HG02938 (cell line): ENCODE data around the gene NTHL1.
"Not testable (repeated sequence)": the region's sequence is repeated elsewhere in the genome, so short reads cannot be mapped to it uniquely, and the experiment has no call there.

ENCODE experiments used
- ATAC-seq: cut with Tn5 transposase; IDR thresholded peaks from one replicate; pipeline ENCODE4 v1.9.1; 2021; ENCODE audit warnings: mild to moderate bottlenecking, moderate library complexity; ENCODE audit not compliant: unreplicated experiment

Gene NTHL1

GRCh38 chr16:2042986-2043666, 4.5 kb downstream of the NTHL1 start:
- no peak for ATAC-seq

- no peak for ATAC-seq
Measured at GRCh38 chr16:2042171-2042985, 5.3 kb downstream of the NTHL1 start.

- no peak for ATAC-seq
Measured at GRCh38 chr16:2040787-2041522, 6.7 kb downstream of the NTHL1 start.

DNA sequence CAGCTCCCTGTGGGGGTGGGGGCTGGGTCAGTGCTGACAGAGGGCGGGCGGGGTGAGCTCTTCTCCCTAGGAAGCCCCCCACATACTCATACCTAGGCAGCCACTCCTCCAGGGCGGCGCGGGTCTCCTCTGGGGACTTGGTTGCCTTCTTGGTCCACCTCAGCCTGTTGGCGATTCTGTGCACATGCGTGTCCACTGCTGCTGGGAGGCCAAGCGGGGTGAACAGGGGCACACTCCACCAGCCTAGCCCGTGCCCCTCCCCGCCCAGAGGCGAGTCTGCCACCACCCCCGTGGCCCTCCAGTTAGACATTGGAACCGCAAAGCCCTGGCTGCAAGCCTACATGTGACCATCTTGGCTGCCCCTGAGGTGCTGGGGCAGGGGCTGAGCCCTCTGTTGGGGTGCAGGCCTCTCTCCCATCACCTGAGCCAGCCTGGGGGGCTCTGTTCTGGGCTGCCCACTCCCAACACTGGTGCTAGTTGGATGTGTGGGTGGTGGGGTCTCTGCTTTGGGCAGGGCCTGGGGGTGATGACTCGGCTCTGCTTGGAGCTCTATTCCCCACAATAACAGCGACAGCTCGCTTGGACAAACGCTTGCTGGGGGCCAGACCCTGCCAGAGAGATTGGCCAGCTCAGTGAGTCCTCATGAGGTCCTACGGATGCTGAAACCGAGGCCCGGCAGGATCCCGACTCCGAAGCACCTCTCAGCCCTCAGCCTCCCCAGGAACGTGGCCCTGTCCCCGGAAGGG, 7.4 kb downstream of the NTHL1 start:
- no peak for ATAC-seq

- no peak for ATAC-seq
Measured at GRCh38 chr16:2039274-2040031, 8.2 kb downstream of the NTHL1 start.

GRCh38 chr16:2038382-2039231, 9.0 kb downstream of the NTHL1 start:
- ATAC-seq, result no peak

DNA sequence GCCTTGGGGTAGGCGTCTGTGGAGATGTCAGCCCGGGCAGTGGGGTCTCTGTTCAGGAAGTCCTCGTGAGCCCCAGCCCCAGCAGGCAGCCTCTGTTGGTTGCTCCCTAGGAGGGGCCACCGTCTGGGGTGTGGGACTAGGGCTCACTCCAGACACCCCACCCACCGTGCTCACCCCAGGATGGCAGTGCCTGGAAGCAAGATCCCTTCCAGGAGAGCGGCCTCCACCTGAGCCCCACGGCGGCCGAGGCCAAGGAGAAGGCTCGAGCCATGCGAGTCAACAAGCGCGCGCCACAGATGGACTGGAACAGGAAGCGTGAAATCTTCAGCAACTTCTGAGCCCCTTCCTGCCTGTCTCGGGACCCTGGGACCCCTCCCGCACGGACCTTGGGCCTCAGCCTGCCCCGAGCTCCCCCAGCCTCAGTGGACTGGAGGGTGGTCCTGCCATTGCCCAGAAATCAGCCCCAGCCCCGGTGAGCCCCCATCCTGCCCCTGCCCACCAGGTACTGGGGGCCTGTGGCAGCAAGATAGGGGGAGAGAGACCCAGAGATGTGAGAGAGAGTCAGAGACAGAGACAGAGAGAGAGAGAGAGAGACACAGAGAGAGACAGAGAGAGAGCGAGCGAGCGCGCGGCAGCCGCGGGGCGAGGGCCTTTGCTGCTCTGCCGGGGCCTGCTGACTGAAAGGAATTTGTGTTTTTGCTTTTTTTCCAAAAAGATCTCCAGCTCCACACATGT, 9.8 kb downstream of the NTHL1 start:
- no peak for ATAC-seq

- ATAC-seq, result no peak
Measured at GRCh38 chr16:2037115-2037514, 10.5 kb downstream of the NTHL1 start.

DNA sequence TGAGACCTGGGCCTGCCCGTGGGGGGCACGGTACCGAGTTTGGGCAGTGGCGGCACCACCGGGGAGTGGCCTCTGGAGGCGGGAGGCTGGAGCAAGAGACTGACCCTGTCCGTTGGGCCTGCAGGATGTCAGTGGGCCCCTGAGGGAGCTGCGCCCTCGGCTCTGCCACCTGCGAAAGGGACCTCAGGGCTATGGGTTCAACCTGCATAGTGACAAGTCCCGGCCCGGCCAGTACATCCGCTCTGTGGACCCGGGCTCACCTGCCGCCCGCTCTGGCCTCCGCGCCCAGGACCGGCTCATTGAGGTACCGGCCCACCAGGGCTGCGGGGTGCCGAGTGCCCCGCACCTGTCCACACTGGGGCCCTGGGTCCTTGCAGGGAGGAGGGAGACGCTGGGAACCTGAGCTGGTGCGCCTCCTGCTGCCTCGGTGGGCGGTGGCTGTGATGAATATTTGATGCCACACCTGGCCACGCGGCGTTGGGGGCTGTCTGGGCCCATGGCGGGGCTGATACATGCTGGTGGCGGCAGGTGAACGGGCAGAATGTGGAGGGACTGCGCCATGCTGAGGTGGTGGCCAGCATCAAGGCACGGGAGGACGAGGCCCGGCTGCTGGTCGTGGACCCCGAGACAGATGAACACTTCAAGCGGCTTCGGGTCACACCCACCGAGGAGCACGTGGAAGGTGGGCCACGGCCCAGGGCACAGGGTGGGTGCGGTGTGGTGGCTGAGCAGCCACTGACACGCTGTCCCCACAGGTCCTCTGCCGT, 11.3 kb downstream of the NTHL1 start:
- no peak for ATAC-seq

DNA sequence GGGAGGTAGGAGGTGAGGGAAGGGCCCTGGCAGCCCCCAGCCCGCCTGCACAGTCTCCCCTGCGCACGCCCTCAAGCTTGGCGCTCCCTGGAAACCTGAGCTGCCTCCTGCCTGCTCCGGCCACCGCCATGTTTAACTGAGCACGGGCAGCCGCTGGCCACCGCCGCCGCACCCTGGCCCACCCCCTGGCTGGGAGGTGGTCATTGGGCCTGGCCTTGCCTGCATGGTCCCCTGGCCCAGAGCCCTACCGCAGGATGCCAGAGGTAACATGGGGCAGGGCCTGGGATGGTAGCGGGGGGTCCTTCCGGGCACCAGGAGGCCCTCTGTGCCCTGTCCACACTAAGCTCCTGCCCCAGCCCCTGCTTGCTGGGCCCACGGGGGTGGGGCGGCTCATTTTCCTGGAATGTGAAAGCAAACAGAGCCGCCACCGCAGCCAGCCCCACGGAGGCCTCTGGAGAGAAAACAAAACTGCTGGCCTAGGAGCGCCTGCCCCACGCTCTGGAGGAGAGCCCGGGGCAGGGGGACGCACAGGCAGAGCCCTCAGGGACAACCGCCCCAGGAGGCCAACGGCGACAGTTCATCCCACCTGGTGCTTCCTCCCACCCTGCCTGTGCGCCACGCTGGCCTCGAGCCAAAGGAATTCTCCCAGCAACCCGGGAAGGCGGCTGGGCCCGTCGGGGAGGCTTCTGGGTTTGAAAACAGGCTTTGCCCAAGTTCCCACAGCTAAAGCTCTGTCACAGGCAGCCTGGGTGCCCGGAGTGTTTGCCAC, 12.0 kb downstream of the NTHL1 start:
- ATAC-seq, result no peak

- ATAC-seq, result no peak
Measured at GRCh38 chr16:2034696-2035430, 12.8 kb downstream of the NTHL1 start.

DNA sequence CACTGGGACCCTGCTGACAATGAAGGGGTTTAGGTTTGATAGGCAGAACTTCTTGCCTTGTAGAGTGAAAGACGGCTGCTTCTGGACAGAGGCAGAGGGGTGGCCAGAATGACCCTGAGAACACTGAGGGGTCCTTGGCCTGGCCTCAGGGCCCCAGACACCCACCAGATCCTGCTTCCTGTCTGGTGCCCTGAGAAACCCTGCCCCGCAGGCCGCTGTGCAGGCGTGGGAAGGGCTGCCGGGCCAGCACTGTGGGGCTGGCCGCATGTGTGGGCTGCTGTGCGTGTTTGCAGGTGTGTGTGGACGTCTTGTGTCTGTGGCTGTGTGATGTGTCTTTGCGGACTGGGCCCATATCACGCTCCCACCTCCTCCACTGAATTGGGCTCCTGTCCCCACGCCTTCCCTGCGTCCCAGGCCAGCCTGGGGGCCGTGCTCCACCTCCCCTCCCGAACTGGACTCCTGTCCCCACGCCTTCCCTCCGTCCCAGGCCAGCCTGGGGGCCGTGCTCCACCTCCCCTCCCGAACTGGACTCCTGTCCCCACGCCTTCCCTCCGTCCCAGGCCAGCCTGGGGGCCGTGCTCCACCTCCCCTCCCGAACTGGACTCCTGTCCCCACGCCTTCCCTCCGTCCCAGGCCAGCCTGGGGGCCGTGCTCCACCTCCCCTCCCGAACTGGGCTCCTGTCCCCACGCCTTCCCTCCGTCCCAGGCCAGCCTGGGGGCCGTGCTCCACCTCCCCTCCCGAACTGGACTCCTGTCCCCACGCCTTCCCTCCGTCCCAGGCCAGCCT, 13.5 kb downstream of the NTHL1 start:
- ATAC-seq, result not testable (repeated sequence)

- ATAC-seq, result no peak
Measured at GRCh38 chr16:2033057-2033908, 14.4 kb downstream of the NTHL1 start.

DNA sequence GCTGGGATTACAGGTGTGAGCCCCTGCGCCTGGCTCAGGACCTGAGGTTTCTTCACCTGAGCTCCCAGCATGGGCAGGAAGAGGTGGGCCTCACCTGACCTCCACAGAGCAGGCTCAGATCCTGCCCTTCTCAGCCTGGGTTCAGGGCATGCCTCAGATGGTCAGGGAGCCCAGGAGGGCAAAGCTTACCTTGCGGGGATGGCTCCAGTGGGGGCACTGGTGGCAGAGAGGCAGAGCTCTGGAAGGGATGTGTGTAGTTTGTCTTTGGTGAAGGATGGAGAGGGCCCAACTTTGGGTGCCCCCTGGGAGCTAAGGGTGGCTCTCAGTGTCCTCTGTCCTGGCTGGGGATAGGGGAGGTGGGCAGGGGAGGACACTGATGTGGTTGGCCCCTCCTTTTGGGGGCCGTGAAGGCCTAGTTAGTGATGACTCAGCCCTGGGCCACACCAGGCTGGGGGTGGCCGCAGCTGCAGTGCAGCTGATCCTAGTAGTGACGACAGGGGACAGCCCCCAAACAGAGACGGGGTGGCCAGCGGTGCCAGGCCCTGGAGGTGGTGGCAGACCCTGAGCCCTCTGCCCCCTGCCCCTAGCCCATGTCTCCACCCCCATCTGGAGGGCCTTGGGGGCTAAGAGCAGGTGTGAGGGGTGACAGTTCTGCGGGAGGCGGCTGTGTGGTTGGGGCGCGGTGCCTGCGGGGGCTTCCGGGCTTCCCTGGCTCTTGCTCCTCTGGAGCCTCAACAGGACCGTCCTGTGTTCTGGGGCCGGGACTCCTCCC, 15.2 kb downstream of the NTHL1 start:
- no peak for ATAC-seq
